Lower leg skin (tissue), 4 donors: Measurements from ENCODE around the gene ACAN. TPM values are rescaled to one million over a fixed set of nuclear protein-coding genes. Genes with fewer than 3 reads are reported as not detected.

Experiments used
- DNase-seq, 2 donors: peaks; one replicate each; pipeline ENCODE4 v3.0.0-alpha.2; 2019; ENCODE audit warnings: low spot score in 2 of 2
- H3K4me3 ChIP-seq: fragments of 200-600 bp; sonication (generic); 2 replicates; pipeline ENCODE4 v1.5.1; 2017; ENCODE audit warnings: mild to moderate bottlenecking, low read depth; ENCODE audit not compliant: poor library complexity, severe bottlenecking
- POLR2A ChIP-seq, 2 donors: fragments of 450-650 bp; IDR thresholded peaks; one replicate each; pipeline ENCODE4 v1.6.1; 2016 to 2017; ENCODE audit warnings: antibody characterized with exemption in 2 of 2, mild to moderate bottlenecking in 1 of 2, moderate library complexity in 1 of 2
- WGBS, 2 donors: methylation state at CpG; one replicate each; pipeline ENCODE4 v1.1.5; 2018; 5-methylcytosine and 5-hydroxymethylcytosine counted together
- intact Hi-C: fragments of 100-400 bp; cut with DNase I; formaldehyde crosslinking; loops from one replicate; pipeline ENCODE4 v1.15.0; 2023; ENCODE audit warnings: low total_unique reads
- total RNA-seq, 4 donors: library from RNA; depleted of rRNA; stranded (reverse); fragments of >200 nt; gene quantifications; one replicate each; pipeline ENCODE4 v1.1.0, GENCODE V29; 2016
- TF ChIP-seq, protein P1 (sequence below), 3 donors: fragments of 450-650 bp; IDR thresholded peaks; one replicate each; pipeline ENCODE4 v1.5.1; 2016; ENCODE audit warnings: antibody characterized with exemption in 3 of 3, mild to moderate bottlenecking in 3 of 3, moderate library complexity in 2 of 3

The ACAN gene
- total RNA-seq, 4 donors from 2014 or later = 0.17 to 0.61 (median 0.58) TPM; not detected in 1

GRCh38 chr15:88805031-88805780 is 2.0 kb downstream of the ACAN start:
- intact Hi-C loops = no loop called here
- H3K4me3 ChIP-seq = no peak overlapping the region
- WGBS, 2 donors = 61 to 62% methylated on average over 9 of the region's 9 CpGs
- DNase-seq = no peak
- TF ChIP-seq, protein P1, sequence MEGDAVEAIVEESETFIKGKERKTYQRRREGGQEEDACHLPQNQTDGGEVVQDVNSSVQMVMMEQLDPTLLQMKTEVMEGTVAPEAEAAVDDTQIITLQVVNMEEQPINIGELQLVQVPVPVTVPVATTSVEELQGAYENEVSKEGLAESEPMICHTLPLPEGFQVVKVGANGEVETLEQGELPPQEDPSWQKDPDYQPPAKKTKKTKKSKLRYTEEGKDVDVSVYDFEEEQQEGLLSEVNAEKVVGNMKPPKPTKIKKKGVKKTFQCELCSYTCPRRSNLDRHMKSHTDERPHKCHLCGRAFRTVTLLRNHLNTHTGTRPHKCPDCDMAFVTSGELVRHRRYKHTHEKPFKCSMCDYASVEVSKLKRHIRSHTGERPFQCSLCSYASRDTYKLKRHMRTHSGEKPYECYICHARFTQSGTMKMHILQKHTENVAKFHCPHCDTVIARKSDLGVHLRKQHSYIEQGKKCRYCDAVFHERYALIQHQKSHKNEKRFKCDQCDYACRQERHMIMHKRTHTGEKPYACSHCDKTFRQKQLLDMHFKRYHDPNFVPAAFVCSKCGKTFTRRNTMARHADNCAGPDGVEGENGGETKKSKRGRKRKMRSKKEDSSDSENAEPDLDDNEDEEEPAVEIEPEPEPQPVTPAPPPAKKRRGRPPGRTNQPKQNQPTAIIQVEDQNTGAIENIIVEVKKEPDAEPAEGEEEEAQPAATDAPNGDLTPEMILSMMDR (IDR thresholded peaks at IDR 0.05) = no peak
- TF ChIP-seq POLR2A (IDR thresholded peaks at IDR 0.05) = no peak

GRCh38 chr15:88810446-88810845 is 7.2 kb downstream of the ACAN start:
- WGBS, 2 donors = 63 to 76% methylated on average over 6 of the region's 6 CpGs
- DNase-seq = no peak
- H3K4me3 ChIP-seq = no peak overlapping the region
- intact Hi-C loops = no loop called here
- no peak for TF ChIP-seq POLR2A (IDR thresholded peaks at IDR 0.05)
- TF ChIP-seq, protein P1 (IDR thresholded peaks at IDR 0.05) = no peak

DNA sequence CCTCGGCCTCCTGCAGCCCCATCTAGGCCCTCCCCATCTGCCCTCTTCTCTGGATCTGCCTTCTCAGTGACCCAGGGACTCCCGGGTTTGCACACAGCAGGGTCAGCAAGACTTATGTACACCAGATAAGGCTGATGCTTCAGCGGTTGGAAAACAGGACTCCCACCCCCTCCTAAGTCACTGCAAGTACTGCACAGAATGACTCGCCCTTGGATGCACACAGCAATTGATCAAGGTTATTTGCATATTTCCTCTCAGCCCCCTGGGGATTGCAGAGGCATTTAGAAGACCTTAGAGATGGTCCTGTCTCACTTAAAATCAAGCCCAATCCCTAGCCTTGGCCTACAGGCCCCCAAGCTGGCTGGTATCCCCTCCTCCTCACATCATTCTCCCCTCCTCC is 8.9 kb downstream of the ACAN start:
- TF ChIP-seq, protein P1 (IDR thresholded peaks at IDR 0.05) = no peak
- TF ChIP-seq POLR2A (IDR thresholded peaks at IDR 0.05) = no peak
- no peak overlapping the region for H3K4me3 ChIP-seq
- WGBS, 2 donors = 69 to 74% methylated on average over 4 of the region's 4 CpGs
- intact Hi-C loops = no loop called here
- DNase-seq = no peak

DNA sequence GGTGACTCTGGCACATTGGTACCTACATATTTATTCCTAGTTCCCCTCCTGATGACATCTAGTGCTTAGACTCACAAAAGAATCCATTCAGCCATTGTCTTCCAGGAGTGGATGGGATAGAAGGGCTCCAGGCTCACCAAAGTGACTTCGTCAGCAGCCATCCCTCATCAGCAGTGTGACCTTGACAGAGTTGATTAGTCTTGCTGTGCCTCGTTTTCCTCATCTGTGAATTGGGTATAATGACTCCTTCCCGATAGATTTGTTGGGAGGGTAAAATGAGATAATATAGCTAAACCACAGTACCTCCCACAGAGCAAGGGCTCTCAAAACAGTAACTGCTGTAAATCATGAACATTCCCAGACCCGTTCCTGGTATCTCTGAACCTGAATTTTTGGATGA is 10.7 kb downstream of the ACAN start:
- intact Hi-C loops = no loop called here
- 81 to 83% methylated on average over 4 of the region's 4 CpGs for WGBS, 2 donors
- no peak for DNase-seq
- H3K4me3 ChIP-seq = no peak overlapping the region
- no peak for TF ChIP-seq POLR2A (IDR thresholded peaks at IDR 0.05)
- TF ChIP-seq, protein P1 (IDR thresholded peaks at IDR 0.05) = no peak

DNA sequence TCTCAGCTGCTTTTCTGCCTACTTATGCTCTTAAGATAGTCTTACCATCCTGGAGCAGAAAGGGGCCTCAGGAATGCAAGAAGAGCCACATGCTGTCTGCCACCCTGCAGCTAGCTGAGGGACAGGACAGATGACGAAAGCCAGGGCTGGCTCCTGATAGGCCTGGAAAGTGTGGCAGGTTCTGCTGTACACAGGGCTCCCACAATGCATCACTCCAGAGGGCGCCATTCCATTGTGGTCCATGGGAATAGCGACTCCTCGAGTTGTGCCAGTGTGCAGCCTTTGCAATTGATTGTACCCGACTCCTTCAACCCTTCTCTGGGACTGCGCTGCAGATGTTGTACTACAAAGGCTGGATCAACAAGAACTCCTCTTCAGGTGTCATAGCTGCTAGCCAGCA is 11.2 kb downstream of the ACAN start:
- intact Hi-C loops = no loop called here
- no peak for TF ChIP-seq POLR2A (IDR thresholded peaks at IDR 0.05)
- TF ChIP-seq, protein P1 (IDR thresholded peaks at IDR 0.05) = no peak
- no peak overlapping the region for H3K4me3 ChIP-seq
- WGBS, 2 donors = 81 to 92% methylated on average over 6 of the region's 6 CpGs
- no peak for DNase-seq

- WGBS, 2 donors = 49 to 50% methylated on average over 2 of the region's 2 CpGs
Observed at GRCh38 chr15:88818920-88819319, 15.7 kb downstream of the ACAN start.

More at GRCh38 chr15:88818920-88819319, 15.7 kb downstream of the ACAN start:
- TF ChIP-seq, protein P1 (IDR thresholded peaks at IDR 0.05) = no peak
- TF ChIP-seq POLR2A (IDR thresholded peaks at IDR 0.05) = no peak
- no peak overlapping the region for H3K4me3 ChIP-seq
- DNase-seq = no peak
- intact Hi-C loops = no loop called here
